Brain microvascular endothelial cell (primary cell): Measurements from ENCODE around the gene CYYR1.

Source experiments
- DNase-seq: peaks from one replicate; pipeline ENCODE4 v3.0.0-alpha.2; 2020
- H3K27ac ChIP-seq: fragments of 250-450 bp; sonication (Bioruptor Pico); 2 replicates; pipeline ENCODE4 v1.5.1; 2020; ENCODE audit warnings: mild to moderate bottlenecking, moderate library complexity
- H3K27me3 ChIP-seq: fragments of 250-450 bp; sonication (Bioruptor Pico); replicated peaks from 2 replicates; pipeline ENCODE4 v1.5.1; 2020; ENCODE audit warnings: mild to moderate bottlenecking
- H3K36me3 ChIP-seq: fragments of 250-450 bp; sonication (Bioruptor Pico); replicated peaks from 2 replicates; pipeline ENCODE4 v1.5.1; 2020; ENCODE audit warnings: mild to moderate bottlenecking
- H3K4me3 ChIP-seq: 2 replicates; pipeline ENCODE4 v1.5.1; 2011; ENCODE audit warnings: low read depth, mild to moderate bottlenecking, control low read depth, low read length, moderate library complexity
- in situ Hi-C: cut with HindIII; loops from 2 replicates; pipeline ENCODE4 v1.10.0; 2017; ENCODE audit warnings: low sequenced_read_pairs, low pct_ligation_motif_present
- TF ChIP-seq, protein P1 (sequence below): IDR thresholded peaks from 2 replicates; pipeline ENCODE4 v1.5.1; 2011; ENCODE audit warnings: low read depth, mild to moderate bottlenecking, moderate library complexity, low read length, control low read depth, inconsistent platforms; ENCODE audit errors: missing control alignments

CYYR1 gene

DNA sequence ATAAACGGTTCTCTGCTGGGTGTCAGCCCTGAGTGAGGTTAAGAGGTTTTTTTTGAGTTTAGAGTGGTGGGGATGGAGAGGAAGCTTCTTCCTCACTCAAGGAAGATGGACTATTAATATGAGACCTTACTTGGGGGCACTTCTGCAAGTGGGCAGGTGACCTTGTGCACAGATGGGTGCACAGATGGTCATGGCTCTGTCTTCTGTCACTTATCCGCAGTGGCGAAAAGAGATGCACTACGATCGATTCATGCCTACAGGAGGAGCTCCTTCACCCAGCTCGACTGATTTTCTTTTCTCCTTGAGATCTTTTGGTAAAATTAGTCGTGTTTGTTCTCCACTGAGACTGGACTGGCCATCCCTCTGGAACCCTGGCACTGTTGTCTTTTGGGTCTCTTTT is 22.9 kb upstream of the CYYR1 start:
- H3K4me3 ChIP-seq, result no peak overlapping the region
- TF ChIP-seq, protein P1, sequence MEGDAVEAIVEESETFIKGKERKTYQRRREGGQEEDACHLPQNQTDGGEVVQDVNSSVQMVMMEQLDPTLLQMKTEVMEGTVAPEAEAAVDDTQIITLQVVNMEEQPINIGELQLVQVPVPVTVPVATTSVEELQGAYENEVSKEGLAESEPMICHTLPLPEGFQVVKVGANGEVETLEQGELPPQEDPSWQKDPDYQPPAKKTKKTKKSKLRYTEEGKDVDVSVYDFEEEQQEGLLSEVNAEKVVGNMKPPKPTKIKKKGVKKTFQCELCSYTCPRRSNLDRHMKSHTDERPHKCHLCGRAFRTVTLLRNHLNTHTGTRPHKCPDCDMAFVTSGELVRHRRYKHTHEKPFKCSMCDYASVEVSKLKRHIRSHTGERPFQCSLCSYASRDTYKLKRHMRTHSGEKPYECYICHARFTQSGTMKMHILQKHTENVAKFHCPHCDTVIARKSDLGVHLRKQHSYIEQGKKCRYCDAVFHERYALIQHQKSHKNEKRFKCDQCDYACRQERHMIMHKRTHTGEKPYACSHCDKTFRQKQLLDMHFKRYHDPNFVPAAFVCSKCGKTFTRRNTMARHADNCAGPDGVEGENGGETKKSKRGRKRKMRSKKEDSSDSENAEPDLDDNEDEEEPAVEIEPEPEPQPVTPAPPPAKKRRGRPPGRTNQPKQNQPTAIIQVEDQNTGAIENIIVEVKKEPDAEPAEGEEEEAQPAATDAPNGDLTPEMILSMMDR, result no peak
- no peak for DNase-seq
- H3K27me3 ChIP-seq, result no peaks in the 10 kb centered on the region
- H3K36me3 ChIP-seq, result no peaks in the 10 kb centered on the region
- in situ Hi-C loops, result no loop called here
- no peak overlapping the region for H3K27ac ChIP-seq

DNA sequence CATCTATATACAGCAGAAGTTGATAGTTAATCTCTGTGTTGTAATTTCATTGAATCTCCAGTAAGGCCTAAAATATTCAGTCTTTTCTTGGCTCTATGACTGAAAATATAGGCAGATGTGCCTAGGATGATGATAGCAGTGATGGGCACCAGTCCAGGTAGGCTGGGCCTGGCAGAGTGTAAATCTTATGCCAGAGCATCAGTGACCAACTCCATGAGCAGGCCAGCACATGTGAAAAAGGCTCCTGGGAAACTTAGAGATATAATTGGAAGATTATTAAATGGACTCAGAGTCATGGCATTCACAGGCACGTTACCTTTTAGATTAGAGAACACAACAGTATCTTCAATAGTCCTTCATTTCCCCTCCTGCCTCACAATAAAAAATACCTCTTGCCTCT is 20.7 kb upstream of the CYYR1 start:
- Histone ChIP-seq H3K36me3 (no peaks in the 10 kb centered on the region), H3K27ac (no peak overlapping the region), H3K27me3 (no peaks in the 10 kb centered on the region), H3K4me3 (no peak overlapping the region)
- no peak for DNase-seq
- in situ Hi-C loops, result no loop called here
- TF ChIP-seq, protein P1, result no peak

DNA sequence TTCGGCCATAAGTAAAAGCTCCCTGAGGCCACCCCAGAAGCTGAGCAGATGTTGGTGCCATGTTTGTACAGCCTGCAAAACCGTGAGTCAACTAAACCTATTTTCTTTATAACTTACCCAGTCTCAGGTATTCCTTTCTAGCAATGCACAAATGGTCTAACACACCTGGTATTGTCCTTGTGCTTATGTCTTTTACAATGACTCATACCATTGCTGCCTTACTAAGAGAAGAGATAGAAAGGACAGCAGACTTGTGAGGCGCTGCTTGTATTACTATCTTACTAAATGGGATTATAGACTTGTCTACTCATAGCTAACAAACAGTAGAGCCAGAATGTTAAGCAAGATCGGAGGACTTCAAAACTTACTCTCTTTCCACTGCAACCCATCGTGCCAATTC is 18.5 kb upstream of the CYYR1 start:
- in situ Hi-C loops, result no loop called here
- Histone ChIP-seq H3K4me3 (no peak overlapping the region), H3K27me3 (no peaks in the 10 kb centered on the region), H3K27ac (no peak overlapping the region), H3K36me3 (no peaks in the 10 kb centered on the region)
- no peak for DNase-seq
- TF ChIP-seq, protein P1, result no peak

DNA sequence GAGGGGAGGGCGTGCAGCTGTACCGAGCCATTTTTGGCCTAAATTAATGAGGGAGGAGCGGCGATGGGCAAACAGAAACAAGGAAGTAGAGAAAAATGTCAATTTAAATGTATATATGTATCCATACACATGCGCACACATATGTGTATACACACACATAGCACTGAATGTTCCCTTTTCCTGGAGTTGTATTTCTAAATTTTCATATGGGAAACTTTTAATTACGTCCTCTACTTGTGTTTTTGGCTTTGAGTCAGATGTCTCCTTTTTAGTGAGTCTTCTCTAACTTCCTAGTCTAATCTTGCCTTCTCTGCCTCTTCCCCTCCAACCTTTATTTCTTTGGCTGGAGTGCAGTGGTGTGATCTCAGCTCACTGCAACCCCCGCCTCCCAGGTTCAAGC is 15.4 kb upstream of the CYYR1 start:
- DNase-seq, result no peak
- in situ Hi-C loops, result no loop called here
- H3K4me3 ChIP-seq, result no peak overlapping the region
- TF ChIP-seq, protein P1, result no peak
- no peaks in the 10 kb centered on the region for H3K36me3 ChIP-seq
- H3K27ac ChIP-seq, result no peak overlapping the region
- no peaks in the 10 kb centered on the region for H3K27me3 ChIP-seq

DNA sequence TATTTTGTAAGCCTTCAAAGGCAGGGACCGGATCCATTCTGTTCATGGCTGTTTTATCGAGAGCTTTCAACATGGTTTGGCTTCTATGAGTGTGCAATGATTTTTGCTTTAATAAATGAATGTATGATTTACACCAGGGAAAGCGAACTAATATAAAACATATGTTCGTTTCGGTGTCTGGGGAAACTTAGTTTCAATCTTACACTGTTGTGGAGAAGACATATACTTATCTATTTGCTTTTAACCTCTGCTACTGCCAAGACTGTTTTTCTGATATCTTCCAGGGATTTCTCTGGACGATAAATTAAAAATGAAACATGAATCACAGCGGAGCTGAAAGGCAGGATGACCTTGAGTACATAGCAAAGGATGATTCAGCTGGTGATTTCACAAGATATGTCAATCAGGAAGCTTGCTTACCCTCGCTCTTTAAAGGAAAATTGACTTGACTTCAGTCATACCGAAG is 14.7 kb upstream of the CYYR1 start:
- in situ Hi-C loops, result no loop called here
- TF ChIP-seq, protein P1, result no peak
- Histone ChIP-seq H3K27ac (no peak overlapping the region), H3K36me3 (no peaks in the 10 kb centered on the region), H3K27me3 (no peaks in the 10 kb centered on the region), H3K4me3 (no peak overlapping the region)
- DNase-seq, result peak; percentile 43

DNA sequence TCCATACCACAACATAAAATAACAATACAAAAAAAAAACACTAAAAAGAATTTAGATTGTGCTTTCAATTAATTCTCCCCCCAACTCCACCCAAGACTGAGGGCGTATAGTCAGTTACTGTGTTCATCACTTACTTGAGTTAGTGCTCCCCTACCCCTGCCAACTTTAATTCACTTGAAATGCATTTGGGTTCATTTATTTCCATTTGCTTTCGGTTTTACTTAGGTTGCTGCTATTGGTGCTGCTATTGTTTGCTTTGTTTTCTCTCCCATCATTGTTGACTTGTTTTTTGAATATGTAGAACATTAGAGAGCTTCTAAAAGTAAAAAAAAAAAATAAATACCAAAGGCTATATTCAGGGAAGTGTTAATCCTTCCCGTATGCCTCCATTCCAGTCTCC is 10.7 kb upstream of the CYYR1 start:
- H3K4me3 ChIP-seq, result no peak overlapping the region
- H3K27me3 ChIP-seq, result no peaks in the 10 kb centered on the region
- H3K36me3 ChIP-seq, result no peaks in the 10 kb centered on the region
- in situ Hi-C loops, result no loop called here
- H3K27ac ChIP-seq, result no peak overlapping the region
- no peak for DNase-seq
- TF ChIP-seq, protein P1, result no peak
